ENCODE data around the gene KIF6.

The KIF6 gene

DNA sequence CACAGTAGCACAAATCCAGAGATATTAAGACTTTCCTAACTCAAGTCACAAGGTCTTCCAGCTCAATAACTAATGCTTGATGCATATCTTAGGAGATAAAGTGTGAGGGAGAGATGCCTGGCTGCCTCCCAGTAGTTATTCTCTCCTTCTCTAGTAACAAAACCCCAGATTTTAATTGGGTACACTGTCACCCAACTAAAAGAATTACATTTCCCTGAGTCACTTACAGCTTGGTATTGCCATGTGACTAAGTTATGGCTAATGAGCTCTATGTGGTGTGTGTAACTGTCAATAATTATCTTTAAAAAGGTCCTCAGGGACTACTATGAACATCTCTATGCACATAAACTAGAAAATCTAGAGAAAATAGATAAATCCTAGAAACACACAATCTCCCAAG, 32.0 kb downstream of the KIF6 start:
- no peak for TF ChIP-seq CTCF (IDR thresholded peaks at IDR 0.05; ENCODE audit: low read depth, low read length)

DNA sequence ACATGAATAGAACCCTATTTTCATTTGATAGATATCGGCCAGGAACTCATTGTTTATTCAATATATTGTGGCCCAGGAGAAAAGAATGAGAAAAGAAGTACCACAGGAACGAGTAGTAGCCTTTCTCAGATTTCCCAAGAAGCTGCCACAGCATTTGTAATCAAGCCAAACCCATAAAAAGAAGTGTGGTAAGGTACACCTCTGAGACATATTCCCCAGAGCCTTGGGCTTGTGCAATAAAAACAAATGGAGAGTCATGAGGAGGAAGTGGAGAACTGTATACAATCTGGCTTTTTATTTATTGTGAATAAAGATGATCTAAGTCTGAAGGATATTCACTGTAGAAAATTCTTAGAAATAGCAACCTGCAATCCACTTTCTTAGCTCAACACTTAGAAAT, 36.7 kb downstream of the KIF6 start:
- TF ChIP-seq CTCF (IDR thresholded peaks at IDR 0.05; ENCODE audit: low read depth, low read length), result no peak
- H3K4me3 ChIP-seq (ENCODE audit: low read depth, low read length), result no peak overlapping the region

More for the DNA sequence above, 32.0 kb downstream of the KIF6 start:
- no peak overlapping the region for H3K4me3 ChIP-seq (ENCODE audit: low read depth, low read length)

- TF ChIP-seq CTCF (IDR thresholded peaks at IDR 0.05; ENCODE audit: low read depth, low read length), result no peak
- no peak overlapping the region for H3K4me3 ChIP-seq (ENCODE audit: low read depth, low read length)
These were observed 38.2 kb downstream of the KIF6 start for GRCh38 chr6:39686976-39687375.

DNA sequence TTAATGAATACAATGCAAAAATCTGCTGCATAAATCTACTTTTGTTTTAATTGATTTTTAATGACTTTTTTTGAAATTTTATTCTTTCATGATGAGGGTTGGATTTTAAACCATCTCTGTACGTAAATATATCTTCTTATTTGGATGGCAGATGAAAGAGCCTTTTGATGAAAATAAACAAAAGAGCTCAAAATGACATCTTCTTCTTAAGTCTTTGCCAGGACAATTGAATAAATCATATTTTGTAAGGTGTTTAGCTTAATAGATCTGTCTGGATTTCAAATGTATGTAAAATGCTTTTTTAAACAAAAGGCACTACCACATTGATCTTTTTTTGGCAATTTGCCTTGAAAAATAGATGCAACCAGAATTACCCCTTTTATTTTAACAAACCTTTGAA, 39.3 kb downstream of the KIF6 start:
- H3K4me3 ChIP-seq (ENCODE audit: low read depth, low read length), result no peak overlapping the region
- no peak for TF ChIP-seq CTCF (IDR thresholded peaks at IDR 0.05; ENCODE audit: low read depth, low read length)

GRCh38 chr6:39685489-39685826, 39.8 kb downstream of the KIF6 start:
- no peak for TF ChIP-seq CTCF (IDR thresholded peaks at IDR 0.05; ENCODE audit: low read depth, low read length)
- no peak overlapping the region for H3K4me3 ChIP-seq (ENCODE audit: low read depth, low read length)

- TF ChIP-seq CTCF (IDR thresholded peaks at IDR 0.05; ENCODE audit: low read depth, low read length), result no peak
- H3K4me3 ChIP-seq (ENCODE audit: low read depth, low read length), result no peak overlapping the region
These were observed 40.3 kb downstream of the KIF6 start for GRCh38 chr6:39684790-39685488.

- no peak for TF ChIP-seq CTCF (IDR thresholded peaks at IDR 0.05; ENCODE audit: low read depth, low read length)
- no peak overlapping the region for H3K4me3 ChIP-seq (ENCODE audit: low read depth, low read length)
These were observed 43.5 kb downstream of the KIF6 start for GRCh38 chr6:39681674-39682121.

Data from WI38 (cell line).